Measurements from ENCODE around the gene MTX2. TPM values are rescaled to one million over a fixed set of nuclear protein-coding genes. Genes with fewer than 3 reads are reported as not detected.
A peak's percentile ranks its signal among the peaks of the same experiment; 100 is the strongest.

The MTX2 gene
- total and polyA plus RNA-seq, 9 of the 15 experiments (the other 6 are each of a cell fraction or from before 2014, with no cell fraction given), result 38.1 to 170 (median 88.0) TPM

DNA sequence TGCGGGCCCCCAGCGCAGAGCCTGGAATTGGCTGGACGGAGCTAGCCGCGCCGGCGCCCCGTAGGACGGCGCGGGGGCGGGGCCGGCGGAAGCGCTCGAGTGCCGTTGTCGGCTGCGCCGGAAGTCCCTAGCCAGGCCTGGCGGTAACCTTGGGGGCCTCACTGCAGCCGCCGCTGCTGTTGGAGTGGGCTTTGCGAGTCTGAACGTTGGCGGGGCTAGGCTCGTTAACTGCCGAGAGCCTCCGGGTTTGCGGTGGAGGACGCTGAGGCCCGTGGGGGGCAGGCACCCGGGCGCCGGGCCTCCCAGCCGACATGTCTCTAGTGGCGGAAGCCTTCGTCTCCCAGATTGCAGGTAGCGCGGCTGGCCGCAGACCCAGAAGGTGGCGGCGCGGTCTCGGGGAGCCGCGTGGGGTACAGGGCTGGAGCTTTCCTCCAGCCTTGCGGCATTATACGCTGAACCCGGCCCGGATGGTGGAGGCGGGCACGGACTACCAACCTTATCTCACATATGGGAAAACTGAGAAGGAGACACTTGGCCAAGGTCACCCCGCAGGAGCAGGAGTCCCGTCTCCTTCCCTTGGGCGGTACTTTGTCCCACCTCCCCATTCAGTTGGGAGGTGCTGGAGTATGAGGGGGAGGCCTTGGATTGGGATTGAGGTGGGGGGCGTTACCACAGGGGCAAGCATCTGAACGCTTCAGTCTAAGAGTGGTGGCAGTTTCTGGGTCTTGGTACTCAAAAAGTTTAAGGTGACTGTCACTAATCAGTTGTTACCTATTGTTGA lies at the start of gene MTX2 (continued):
- no peak for TF ChIP-seq CBX8 (IDR thresholded peaks at IDR 0.05; ENCODE audit: borderline replicate concordance, extremely low read depth, low read depth, low read length, poor library complexity, severe bottlenecking)
- no peak for TF ChIP-seq ZNF217 (CRISPR knock-in tag; IDR thresholded peaks at IDR 0.05)
- 0 out of 2 replicates have a peak, but pooled peaks have one; percentile 81 for TF ChIP-seq GATAD2A (IDR thresholded peaks at IDR 0.05)
- TF ChIP-seq NCOA4 (IDR thresholded peaks at IDR 0.05; ENCODE audit: partially characterized antibody), result no peak
- TF ChIP-seq ZC3H11A (IDR thresholded peaks at IDR 0.05; ENCODE audit: low read depth, low read length), result no peak; the same call in 1 of the 2 replicates
- 0 out of 2 replicates have a peak, but pooled peaks have one; percentile 36 for TF ChIP-seq NR2C1 (IDR thresholded peaks at IDR 0.05)
- TF ChIP-seq NR2C1 (tag; IDR thresholded peaks at IDR 0.05), result peak; percentile 70
- TF ChIP-seq HCFC1 (IDR thresholded peaks at IDR 0.05; ENCODE audit: low read depth, low read length), result peak; percentile 74
- TF ChIP-seq ZNF134 (CRISPR knock-in tag; conservative IDR thresholded peaks at IDR 0.05), result no peak
- no peak for TF ChIP-seq BDP1 (IDR thresholded peaks at IDR 0.05; ENCODE audit: insufficient read depth, insufficient read length)
- TF ChIP-seq VEZF1 (CRISPR knock-in tag; IDR thresholded peaks at IDR 0.05), result peak; percentile 80; the same call in 1 of the 2 replicates
- no peak for TF ChIP-seq ZNF830 (CRISPR knock-in tag; IDR thresholded peaks at IDR 0.05)
- peak; percentile 67; the same call in 1 of the 2 replicates for TF ChIP-seq NFRKB (IDR thresholded peaks at IDR 0.05; ENCODE audit: low read depth)
- TF ChIP-seq POU5F1 (IDR thresholded peaks at IDR 0.05; ENCODE audit: borderline replicate concordance, low read depth, low read length, partially characterized antibody), result no peak
- TF ChIP-seq ARID2 (IDR thresholded peaks at IDR 0.05), result 0 out of 2 replicates have a peak, but pooled peaks have one; percentile 12
- peak in 1 of 2 experiments; percentile 91; a peak in 2 of 4 replicates for TF ChIP-seq TEAD1 (CRISPR knock-in tag; IDR thresholded peaks at IDR 0.05)
- no peak for TF ChIP-seq GTF2B (IDR thresholded peaks at IDR 0.05; ENCODE audit: extremely low read depth, insufficient read length)
- no peak for TF ChIP-seq SP2 (IDR thresholded peaks at IDR 0.05; ENCODE audit: extremely low read depth, low read depth, low read length, poor library complexity, severe bottlenecking)
- TF ChIP-seq, protein P1, sequence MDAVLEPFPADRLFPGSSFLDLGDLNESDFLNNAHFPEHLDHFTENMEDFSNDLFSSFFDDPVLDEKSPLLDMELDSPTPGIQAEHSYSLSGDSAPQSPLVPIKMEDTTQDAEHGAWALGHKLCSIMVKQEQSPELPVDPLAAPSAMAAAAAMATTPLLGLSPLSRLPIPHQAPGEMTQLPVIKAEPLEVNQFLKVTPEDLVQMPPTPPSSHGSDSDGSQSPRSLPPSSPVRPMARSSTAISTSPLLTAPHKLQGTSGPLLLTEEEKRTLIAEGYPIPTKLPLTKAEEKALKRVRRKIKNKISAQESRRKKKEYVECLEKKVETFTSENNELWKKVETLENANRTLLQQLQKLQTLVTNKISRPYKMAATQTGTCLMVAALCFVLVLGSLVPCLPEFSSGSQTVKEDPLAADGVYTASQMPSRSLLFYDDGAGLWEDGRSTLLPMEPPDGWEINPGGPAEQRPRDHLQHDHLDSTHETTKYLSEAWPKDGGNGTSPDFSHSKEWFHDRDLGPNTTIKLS (IDR thresholded peaks at IDR 0.05; ENCODE audit: borderline replicate concordance, low read depth), result peak; percentile 62; the same call in 1 of the 2 replicates
- TF ChIP-seq SAFB2 (IDR thresholded peaks at IDR 0.05; ENCODE audit: borderline replicate concordance, low read depth, low read length, severe bottlenecking), result no peak
- TF ChIP-seq ZNF282 (CRISPR knock-in tag; IDR thresholded peaks at IDR 0.05), result no peak
- 0 out of 2 replicates have a peak, but pooled peaks have one; percentile 15 for TF ChIP-seq ZNF324 (CRISPR knock-in tag; IDR thresholded peaks at IDR 0.05)
- TF ChIP-seq CHD4 (IDR thresholded peaks at IDR 0.05; ENCODE audit: insufficient read depth, insufficient replicate concordance, low read depth, low read length, poor library complexity, severe bottlenecking), result no peak
- TF ChIP-seq MIER1 (IDR thresholded peaks at IDR 0.05; ENCODE audit: low read depth), result no peak
- no peak for TF ChIP-seq SETDB1 (IDR thresholded peaks at IDR 0.05; ENCODE audit: low read length)

All from K562 (cell line).